Loucy (cell line): ENCODE results near the gene IL1R1.

ENCODE experiments used
- EZH2phosphoT487 ChIP-seq: fragments of 200-600 bp; IDR thresholded peaks from 2 replicates; pipeline ENCODE4 v1.6.1; 2018; ENCODE audit warnings: antibody characterized with exemption, mild to moderate bottlenecking, moderate library complexity, borderline replicate concordance
- TF ChIP-seq, protein P1 (sequence below): fragments of 200-600 bp; sonication (generic); conservative IDR thresholded peaks from 2 replicates; pipeline ENCODE4 v1.5.1; 2014; ENCODE audit warnings: mild to moderate bottlenecking, antibody characterized with exemption, low read length

DNA sequence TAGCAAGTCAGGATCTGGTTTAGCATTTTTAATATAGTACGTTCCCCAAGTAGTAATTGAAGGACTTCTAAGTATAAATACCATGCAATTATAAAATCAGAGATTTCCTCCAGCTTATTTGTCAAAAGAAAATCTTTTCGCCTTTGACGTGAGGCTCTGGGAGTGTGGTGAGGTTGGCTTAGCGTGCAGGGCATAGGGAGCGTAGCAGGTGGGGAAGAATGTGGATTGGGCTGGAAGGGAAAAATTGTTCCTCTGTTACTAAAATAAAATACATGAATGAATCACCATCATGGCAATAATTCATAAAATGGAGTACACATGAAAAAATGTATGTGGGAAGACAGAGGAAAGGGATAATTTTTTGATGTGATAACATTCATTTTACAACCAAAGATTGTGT lies 38.8 kb downstream of the IL1R1 start:
- TF ChIP-seq, protein P1, sequence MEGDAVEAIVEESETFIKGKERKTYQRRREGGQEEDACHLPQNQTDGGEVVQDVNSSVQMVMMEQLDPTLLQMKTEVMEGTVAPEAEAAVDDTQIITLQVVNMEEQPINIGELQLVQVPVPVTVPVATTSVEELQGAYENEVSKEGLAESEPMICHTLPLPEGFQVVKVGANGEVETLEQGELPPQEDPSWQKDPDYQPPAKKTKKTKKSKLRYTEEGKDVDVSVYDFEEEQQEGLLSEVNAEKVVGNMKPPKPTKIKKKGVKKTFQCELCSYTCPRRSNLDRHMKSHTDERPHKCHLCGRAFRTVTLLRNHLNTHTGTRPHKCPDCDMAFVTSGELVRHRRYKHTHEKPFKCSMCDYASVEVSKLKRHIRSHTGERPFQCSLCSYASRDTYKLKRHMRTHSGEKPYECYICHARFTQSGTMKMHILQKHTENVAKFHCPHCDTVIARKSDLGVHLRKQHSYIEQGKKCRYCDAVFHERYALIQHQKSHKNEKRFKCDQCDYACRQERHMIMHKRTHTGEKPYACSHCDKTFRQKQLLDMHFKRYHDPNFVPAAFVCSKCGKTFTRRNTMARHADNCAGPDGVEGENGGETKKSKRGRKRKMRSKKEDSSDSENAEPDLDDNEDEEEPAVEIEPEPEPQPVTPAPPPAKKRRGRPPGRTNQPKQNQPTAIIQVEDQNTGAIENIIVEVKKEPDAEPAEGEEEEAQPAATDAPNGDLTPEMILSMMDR, result no peak
- TF ChIP-seq EZH2phosphoT487, result no peak
